Hepatic stellate cell (primary cell): ENCODE measurements around the gene RBP3.

Experiments used
- DNase-seq: peaks from one replicate; pipeline ENCODE4 v3.0.0; 2011; ENCODE audit warnings: low spot score

RBP3 gene

DNA sequence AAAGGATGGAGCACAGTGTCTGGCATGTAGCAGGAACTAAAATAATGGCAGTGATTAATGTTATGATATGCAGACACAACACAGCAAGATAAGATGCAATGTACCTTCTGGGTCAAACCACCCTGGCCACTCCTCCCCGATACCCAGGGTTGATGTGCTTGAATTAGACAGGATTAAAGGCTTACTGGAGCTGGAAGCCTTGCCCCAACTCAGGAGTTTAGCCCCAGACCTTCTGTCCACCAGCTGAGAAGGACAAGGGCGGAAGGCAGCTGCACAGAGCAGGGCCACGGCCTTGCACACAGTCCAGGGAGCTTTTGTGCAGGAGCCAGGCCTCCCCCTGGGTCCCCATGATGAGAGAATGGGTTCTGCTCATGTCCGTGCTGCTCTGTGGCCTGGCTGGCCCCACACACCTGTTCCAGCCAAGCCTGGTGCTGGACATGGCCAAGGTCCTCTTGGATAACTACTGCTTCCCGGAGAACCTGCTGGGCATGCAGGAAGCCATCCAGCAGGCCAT, at the start of gene RBP3:
Gene RBP3, plus strand, starts transcription at position 226 of the 514 bp plus-strand sequence. Its CDS starts 122 bp downstream, at position 348.
- no peak for DNase-seq

DNA sequence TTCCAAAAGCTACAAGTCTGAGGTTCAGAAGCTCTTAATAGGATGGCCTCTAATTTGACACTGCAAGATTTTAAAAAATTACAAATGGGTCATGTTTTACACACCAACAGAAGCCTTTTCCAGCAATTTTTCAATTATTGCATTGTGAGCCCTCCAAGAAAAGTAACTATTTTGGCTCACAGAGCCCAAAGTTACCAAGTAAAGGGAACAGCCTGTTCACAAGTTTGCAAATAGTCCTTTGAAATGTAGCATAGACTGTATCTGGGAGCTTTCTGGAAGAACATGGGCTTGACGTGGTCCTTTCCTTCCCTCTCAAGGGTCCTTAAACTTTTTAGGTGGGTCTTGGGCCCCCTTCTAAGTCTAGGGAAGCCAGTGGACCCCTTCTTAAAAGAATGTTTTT, 49.4 kb upstream of the RBP3 start:
- no peak for DNase-seq

DNA sequence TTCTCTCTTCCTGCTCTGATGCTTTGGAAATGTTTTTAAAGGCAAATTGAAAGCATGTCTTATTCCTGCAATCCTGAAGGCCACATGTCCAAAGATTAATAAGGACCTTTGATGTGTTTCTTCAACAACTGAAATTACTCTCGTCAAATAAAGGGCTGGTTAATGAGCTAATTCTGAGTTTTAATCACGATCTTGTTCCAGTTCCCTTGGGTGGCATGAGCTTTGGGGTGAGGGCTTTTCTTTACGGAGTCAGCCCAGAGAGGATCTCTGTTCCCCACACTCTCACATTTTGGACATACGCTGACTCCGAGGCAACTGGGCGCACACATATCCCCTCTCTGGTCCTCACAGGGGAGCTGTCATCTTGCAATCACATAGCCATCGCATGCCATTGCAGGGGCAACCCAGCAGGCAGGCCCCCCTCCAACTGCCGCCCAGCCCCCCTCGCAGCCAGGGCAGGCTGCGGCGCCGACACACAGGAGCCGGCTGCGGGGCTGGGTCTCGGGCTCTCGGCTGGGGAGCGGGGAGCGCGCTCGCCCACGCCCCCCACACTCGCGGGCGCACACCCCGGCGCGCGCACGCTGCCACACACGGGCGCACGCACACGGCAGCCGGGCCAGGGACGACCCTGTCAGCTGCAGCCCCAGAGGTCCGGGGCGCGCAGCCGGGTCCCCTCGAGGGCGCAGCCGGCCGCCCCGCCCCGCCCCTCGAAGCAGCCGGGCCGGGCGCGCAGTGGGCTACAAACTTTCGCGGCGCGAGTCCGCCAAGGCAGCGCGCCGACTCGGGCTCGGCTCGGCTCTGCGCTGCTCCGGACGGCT, 48.3 kb upstream of the RBP3 start, which contains the start of gene GDF10:
Gene GDF10, plus strand, starts transcription at position 587 of the 818 bp plus-strand sequence. CDS start 455 bp downstream, outside the sequence.
- DNase-seq, result no peak

DNA sequence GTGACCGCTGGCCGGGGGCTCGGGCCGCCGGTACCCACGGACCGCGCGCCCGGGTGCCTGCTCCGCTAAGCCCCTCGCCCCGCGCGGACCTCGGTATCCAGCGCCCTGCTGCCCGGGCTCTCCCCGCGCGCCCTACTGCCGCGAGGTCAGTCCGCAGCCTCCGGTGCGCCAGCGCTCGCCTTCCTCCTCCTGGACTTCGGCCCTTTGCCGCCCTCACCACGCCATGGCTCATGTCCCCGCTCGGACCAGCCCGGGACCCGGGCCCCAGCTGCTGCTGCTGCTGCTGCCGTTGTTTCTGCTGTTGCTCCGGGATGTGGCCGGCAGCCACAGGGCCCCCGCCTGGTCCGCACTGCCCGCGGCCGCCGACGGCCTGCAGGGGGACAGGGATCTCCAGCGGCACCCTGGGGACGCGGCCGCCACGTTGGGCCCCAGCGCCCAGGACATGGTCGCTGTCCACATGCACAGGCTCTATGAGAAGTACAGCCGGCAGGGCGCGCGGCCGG, 47.7 kb upstream of the RBP3 start:
- no peak for DNase-seq

DNA sequence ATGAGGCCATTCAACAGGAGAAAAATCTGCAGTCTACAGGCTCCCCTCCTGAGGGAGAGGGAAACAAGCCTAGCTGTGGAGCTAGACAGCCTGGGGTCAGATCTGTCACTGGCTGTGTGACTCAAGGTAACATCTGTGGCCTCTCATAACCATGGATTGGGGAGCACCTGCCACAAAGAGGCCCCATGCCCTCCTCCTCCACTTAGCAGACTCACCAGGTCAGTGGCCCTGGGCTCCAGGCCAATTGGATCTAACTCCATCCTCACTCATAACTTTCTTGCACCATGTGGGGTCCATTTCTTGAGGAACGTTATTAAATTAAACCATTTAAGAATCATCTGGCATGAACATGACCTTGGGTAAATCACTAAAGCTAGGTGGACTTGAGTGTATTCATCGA, 46.3 kb upstream of the RBP3 start:
- DNase-seq, result no peak

DNA sequence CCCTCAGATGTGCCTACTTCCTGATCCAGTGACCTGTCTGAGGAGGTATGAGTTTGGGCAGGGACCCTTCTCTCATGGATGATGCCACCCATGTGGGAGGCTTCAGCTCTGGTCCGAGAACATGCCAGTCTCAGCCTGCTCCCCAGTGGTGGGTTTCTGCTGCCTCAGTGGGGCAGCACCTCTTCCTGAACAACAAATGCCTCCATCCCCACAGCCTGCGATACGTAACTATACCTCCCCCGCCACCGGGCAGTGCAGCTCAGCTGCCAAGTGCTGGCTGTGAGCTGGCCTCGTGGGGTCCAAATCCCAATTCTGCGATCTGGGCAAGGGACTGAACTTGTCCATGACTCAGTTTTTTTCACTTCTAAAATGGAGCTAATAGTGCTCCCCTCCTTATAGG, 45.1 kb upstream of the RBP3 start:
- DNase-seq, result no peak

DNA sequence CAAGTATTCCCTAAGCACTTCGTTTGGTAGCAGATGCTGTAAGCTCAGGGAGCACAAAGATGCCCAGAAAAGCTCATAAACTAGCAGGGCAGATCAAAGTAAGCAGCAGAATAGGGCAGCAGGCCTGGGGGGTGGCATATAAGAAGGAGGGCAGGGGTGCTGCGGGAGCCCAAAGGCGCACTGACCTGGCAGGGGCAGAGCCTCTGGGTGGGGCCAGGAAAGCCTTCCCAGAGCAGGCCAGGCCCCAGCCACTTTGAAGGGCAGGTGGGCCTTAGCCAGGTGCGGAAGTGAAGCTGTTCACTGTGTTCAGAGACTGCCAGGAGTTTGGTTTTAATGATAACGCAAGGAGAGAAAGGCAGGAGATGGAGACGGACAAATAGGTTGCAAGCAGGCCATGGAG, 44.3 kb upstream of the RBP3 start:
- no peak for DNase-seq

DNA sequence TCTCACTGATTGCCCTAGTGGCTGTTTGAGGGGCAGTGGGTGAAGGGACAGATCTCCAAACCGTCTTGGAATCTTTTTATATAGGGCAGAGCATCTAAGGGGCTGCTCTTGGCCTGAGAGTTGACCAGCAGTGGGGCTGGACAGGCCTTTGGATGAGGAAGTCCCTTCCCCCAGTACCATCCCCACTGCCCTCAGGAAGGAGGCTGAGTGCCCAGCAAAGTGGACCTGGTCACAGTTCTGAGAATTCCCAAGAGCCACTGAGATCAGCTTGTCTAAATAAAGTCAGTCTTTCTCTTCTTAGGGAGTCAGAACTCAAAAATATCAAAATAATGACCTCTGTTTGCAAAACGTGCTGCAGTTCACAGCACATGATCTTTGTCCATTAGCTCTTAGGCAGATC, 42.6 kb upstream of the RBP3 start:
- no peak for DNase-seq

DNA sequence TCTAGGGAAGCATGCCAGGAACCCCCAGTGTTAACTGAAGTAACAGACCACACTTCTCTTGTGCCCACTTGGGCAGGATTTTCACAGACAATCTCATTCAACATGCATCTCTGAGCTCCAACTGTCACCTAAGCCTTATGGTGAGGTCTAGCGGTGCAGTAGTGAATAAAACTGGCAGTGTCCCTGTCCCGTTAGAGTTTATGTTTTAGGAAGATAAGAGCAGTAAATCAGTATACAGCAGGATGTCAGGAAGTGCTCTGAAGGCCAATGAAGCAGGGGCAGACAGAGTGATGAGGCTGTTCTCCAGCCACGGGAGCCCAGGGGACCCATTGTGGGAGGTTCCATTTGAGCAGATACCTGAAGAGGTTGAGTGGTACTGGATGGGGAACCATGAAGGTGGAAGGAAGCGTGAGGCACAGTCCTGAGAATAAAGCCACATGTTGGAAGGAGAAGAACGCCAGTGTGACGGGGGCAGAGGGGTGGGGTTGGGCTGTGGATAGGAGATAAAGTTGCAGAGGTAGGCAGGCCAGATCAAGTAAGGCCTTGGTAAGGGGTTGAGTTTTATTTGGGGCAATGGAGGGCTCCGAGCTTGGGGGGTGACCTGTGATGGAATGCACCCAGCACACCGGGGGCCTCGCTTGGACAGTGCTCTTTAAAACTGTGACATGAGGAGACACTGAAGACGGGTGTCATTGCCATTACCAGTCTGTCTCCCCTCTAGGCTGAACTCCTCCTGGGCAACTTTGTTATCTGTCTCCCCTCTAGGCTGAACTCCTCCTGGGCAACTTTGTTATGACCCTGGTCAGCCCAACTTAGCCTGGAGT, 41.6 kb upstream of the RBP3 start:
- DNase-seq, result no peak

DNA sequence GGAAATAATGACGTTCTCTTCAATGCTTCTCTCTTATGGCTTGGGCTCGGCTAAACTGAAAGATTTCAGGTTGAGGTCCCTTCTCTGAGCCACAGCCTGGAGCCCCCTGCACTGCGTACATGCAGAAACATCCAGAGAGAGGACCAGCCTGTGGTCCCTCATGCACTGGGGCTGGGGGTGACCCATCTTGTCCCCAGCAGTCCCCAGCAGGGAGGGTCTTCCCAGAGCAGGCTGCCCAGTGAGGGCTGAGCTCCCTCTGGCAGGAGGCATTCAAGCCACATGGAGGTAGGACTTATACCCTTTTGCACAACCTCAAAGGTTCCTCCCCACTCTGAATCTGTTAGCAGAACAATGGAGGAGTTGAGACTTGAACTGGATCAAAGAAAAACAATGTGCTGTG, 40.8 kb upstream of the RBP3 start:
- DNase-seq, result no peak

DNA sequence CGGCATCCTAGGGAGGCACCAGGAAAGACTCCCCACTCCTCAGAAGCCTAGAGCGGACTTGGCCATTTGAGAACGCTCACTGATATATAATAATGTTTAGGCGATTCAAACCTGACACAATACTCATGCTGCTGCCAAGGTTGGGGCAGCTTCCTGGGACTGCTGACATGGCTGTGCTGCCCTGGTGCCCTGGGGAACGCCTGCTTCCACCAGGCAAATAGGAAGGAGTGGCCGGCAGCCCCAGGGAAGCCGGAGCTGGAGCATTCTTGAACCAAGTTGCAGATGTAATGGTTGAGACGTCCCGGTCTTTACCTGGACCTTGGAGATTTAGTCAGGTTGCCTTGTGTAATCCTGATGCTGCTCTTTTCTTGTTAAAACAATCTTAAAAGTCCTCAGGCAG, 39.4 kb upstream of the RBP3 start:
- no peak for DNase-seq

DNA sequence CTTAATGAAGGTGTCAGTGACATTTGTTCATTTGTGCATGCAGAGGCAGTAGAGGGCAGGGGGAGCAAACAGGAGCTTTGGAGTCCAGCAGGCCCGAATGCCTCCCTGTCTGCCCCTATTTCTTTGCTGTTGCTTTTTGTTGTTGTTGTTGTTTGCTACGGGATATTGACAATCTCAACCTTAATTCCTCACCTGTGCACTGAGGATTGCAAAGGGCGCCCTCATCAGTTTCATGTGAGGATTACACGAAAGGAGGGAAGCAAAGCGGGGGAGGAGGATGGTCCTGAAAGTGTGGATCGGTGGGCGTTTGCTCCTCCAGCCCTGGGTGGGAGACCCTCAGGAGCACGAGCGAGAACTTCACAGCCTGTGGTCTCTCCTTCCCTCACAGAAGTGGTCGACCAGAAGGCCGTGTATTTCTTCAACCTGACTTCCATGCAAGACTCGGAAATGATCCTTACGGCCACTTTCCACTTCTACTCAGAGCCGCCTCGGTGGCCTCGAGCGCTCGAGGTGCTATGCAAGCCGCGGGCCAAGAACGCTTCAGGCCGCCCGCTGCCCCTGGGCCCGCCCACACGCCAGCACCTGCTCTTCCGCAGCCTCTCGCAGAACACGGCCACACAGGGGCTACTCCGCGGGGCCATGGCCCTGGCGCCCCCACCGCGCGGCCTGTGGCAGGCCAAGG, 38.6 kb upstream of the RBP3 start:
- no peak for DNase-seq

DNA sequence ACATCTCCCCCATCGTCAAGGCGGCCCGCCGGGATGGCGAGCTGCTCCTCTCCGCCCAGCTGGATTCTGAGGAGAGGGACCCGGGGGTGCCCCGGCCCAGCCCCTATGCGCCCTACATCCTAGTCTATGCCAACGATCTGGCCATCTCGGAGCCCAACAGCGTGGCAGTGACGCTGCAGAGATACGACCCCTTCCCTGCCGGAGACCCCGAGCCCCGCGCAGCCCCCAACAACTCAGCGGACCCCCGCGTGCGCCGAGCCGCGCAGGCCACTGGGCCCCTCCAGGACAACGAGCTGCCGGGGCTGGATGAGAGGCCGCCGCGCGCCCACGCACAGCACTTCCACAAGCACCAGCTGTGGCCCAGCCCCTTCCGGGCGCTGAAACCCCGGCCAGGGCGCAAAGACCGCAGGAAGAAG, 38.1 kb upstream of the RBP3 start:
- no peak for DNase-seq

DNA sequence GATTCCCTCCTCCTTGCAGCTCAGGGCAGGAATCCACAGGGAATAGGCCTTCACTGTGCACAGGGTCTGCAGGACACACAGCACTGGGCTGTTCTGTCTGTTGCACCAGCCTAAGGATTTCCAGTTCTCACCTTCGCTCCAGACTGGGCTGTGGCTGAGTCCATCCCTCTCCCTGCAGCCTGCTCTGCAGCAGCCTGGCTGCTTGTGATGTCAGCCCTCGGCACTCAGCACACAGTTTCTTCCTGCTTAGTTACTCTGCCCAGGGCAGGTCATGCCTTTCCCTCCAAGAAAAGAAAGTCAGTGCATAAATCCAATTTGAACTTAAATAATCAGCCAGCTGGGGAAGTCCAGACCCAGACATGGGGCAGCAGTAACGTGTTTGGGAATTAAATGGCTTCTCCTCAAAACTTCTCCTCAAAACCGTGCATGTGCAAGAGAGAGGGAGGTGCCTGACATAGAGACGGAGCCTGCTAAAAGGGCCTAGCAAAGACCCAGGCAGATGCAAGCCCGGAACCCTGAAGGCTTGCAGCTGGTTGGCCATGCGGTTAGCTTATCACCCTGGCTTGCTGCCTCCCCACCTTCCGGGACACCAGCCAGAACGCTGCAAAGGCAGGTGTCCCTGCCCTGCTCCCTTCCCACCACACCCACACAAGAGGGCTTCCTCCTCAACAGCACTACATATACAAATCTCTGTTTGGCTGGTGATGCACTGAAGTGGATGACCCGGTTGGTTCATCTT, 36.8 kb upstream of the RBP3 start:
- no peak for DNase-seq

DNA sequence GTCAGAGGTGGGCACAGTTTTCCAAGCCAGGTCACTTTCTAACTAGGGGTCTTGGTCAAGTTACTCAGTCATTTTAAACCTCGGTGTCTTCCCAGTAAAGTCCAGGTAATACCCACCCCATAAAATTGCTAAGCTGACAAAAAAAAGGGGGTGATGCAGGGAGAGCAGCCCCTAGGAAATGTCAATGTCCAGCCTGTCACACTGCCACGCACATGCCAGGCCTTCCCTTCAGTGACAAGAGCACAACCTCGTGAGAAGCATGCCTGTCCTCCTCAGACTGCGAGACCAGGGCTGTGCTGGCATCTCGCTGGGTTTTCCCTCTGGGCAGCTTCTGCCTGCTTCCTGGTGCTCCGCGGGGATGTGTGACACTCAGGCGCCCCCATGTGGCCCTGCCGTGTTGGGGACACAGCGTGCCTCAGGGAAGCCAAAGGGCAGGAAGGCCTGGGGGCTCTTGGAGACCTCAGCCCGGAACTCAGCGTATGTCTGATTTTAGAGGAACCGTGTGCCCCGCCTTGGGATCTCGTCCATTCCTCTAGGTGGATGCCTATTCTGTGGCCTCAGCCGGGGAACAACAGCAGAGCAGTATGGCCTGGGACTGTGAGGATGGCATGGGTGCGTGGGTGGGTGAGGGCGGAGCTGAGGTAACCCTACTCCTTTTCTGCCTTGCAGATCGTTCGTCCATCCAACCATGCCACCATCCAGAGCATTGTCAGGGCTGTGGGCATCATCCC, 36.1 kb upstream of the RBP3 start:
- peak; percentile 90 for DNase-seq

DNA sequence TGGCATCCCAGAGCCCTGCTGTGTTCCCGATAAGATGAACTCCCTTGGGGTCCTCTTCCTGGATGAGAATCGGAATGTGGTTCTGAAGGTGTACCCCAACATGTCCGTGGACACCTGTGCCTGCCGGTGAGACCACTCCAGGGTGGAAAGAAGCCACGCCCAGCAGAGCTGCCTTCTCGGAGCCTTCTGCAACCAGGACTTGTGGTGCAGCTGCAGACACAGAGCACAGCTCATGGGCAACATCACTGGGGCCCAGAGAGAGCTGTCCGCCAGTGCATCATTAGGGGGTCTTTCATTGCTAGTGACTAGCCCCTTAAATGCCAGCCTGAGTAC, 35.5 kb upstream of the RBP3 start:
- no peak for DNase-seq

DNA sequence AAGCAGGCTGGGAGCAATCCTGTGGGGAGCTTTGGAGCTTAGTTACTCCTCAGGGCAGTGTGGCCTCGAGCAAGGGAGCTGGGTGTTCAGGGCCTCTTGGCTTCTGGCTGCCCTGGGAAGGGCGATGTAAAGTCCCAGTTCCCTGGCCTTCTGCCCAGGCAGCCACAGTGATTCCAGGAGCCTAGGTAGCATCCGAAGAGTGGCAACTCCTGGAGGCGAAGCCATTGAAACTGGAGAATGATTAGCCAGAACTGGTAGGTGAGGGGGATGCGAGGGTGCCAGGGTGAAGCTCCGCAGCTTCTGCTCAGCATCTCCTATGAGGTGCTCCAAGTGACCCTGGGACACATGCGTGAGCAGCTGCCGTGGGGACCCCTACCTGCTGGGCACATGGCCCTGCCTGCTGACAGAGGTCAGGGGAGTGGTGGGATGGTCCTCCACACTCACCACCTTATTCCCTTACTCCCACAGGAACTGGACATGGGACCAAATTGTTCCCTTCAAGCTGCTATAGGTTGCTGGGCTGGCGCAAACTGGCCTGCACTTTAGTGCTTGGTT, 33.7 kb upstream of the RBP3 start:
- DNase-seq, result no peak

DNA sequence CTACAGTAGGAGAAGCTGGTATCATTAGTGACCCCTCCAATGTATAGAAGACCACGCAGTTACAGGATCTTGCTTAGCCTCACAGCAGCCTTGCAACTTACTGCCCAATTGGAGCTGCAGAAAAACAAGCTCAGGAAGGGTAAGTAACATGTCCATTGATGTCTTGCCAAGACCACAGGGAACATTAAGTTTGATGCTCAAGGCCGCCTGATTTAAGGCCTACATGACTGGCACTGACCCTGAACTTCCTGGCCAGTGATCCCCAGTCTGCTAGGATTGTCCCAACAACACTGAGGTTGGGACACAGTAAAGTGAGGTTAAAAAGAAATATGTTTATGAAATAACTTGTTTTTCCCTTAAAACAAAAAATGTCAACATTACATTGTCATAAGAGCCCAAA, 32.7 kb upstream of the RBP3 start:
- no peak for DNase-seq

DNA sequence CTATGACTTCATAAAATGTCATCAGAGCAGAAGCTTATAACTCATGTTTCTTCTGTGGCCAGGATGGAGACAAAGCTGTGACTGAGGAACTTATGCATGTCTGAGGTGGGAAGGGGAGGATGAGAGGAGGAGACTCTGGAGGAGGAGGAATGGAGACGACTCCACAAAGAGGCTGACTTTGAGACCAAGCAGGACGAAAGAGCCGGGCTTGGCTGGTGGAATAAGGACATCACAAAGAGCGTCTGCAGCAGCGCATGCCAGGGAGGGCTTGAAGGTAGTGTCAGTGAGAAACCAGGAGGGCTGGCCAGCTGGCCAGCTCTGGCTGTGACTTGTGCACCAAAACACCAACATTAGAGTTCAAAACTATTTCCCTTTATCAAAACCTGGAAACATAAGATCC, 32.0 kb upstream of the RBP3 start:
- DNase-seq, result no peak

DNA sequence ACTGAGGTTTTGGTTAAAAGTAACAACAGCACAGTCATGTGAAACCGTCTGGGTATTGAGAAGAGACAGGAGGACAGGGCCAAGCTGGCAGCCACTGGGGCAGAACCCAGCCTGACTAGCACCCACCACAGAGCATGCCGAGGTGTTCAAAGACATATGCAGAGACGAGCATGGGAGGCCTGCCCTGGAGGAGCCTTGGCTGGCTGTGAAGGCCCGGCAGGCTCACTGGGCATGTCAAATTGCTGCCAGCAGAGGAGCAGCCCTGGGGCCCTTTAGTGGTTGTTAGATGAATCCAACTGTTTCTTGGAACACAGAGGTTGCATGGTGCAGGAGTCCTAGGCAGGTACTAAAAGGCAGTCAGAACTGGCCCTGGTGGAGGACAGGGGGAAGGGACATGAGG, 30.9 kb upstream of the RBP3 start:
- no peak for DNase-seq

DNA sequence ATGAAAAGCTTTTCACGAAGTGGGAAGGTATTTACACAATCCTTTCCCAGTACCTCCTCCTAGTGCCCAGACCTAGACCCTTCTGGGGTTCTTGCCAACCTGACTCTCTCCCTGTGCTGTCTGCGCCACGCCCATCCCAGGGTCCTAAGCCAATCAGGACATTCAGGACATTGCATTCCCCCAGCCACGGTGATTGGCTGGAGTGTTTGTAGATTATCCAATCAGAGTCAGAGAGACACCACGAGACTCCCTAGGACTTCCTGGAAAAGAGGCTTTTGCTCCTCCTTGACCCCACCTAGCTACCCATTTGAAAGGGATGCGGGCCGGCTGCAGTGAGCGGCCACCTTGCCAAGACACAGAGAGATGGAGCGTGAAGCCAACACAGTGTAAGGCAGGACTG, 29.5 kb upstream of the RBP3 start:
- DNase-seq, result no peak
